ENCODE results near the gene PRICKLE1. TPM values are rescaled to one million over a fixed set of nuclear protein-coding genes. Genes with fewer than 3 reads are reported as not detected.

Gene PRICKLE1
- total RNA-seq (ENCODE audit: low replicate concordance): 15.6 and 17.4 TPM in 2 replicates

DNA sequence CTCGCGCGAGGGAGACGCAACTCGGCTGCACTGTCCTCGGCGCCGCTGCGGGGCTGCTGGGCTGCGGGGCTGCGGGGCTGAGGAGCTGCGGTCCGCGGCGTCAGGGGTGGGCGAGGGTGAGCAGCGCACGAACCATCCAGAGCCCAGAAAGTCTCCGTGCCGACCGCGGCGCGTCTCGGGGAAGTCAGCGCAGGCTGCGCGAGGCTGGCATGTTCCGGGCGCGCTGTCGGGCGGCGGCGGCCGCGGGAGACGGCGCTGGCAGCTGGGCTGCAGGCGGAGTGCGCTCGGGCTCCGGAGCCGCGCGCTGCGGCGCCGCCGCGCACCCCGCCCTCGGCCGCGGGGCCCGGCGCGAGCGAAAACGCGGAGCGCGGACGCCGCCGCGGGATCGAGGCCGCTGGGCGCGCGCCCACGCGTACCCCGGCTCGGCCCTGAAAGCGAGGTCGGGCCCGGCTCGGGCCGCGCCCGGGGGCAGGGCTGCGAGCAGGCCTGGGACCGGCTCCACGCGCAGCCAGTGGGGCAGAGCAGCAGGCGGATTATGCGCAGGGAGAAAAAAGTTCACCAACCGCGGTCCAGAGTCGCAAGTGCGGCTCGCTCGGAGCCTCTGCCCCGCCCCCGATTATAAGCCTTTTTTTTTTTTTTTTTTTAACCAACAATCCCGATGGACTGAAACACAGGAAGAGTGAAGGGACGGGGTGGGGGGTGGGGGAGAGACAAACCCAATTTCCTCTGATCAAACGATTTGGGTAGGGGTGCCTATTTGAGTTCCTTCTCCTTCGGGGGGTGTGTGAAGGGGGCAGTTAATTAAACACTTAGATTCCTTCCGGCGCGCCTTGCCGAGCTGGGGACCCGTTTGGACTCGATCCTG lies at the start of gene PRICKLE1:
Gene PRICKLE1 (minus strand): TSS at position 282 of the 865 bp plus-strand sequence. CDS start 117,230 bp downstream, outside the sequence.
- TF ChIP-seq, protein P1, sequence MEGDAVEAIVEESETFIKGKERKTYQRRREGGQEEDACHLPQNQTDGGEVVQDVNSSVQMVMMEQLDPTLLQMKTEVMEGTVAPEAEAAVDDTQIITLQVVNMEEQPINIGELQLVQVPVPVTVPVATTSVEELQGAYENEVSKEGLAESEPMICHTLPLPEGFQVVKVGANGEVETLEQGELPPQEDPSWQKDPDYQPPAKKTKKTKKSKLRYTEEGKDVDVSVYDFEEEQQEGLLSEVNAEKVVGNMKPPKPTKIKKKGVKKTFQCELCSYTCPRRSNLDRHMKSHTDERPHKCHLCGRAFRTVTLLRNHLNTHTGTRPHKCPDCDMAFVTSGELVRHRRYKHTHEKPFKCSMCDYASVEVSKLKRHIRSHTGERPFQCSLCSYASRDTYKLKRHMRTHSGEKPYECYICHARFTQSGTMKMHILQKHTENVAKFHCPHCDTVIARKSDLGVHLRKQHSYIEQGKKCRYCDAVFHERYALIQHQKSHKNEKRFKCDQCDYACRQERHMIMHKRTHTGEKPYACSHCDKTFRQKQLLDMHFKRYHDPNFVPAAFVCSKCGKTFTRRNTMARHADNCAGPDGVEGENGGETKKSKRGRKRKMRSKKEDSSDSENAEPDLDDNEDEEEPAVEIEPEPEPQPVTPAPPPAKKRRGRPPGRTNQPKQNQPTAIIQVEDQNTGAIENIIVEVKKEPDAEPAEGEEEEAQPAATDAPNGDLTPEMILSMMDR (IDR thresholded peaks at IDR 0.05; ENCODE audit: insufficient read depth, low read length): no peak
- peak; percentile 64 for DNase-seq (ENCODE audit: low read depth)
- H3K4me3 ChIP-seq (ENCODE audit: low read depth, low read length): peak within 1 kb of the TSS; percentile 86

- TF ChIP-seq, protein P1 (IDR thresholded peaks at IDR 0.05; ENCODE audit: insufficient read depth, low read length): no peak
- DNase-seq (ENCODE audit: low read depth): no peak
- no peak overlapping the region for H3K4me3 ChIP-seq (ENCODE audit: low read depth, low read length)
Observed at GRCh38 chr12:42638697-42639096, 49.2 kb upstream of the PRICKLE1 start.

DNA sequence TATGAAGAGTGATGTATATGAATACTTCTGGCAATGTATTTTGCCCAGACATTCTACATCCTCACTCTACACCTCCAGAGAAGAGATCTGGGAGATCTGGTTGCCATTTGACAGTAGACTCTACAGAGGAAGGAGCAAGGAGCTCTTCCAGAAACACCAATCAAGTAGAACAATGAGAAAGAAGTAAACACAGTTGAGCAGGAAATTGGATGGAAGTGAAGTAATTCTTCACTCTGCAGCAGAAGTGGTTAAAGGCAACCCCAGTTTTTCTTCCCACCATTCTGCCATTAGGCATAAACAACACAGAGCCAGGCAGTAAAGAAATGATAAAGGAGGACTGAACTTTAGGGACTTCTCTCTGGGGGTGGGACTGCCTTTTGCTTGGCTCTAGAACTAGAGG lies 48.5 kb upstream of the PRICKLE1 start:
- TF ChIP-seq, protein P1 (IDR thresholded peaks at IDR 0.05; ENCODE audit: insufficient read depth, low read length): no peak
- no peak for DNase-seq (ENCODE audit: low read depth)
- no peak overlapping the region for H3K4me3 ChIP-seq (ENCODE audit: low read depth, low read length)

DNA sequence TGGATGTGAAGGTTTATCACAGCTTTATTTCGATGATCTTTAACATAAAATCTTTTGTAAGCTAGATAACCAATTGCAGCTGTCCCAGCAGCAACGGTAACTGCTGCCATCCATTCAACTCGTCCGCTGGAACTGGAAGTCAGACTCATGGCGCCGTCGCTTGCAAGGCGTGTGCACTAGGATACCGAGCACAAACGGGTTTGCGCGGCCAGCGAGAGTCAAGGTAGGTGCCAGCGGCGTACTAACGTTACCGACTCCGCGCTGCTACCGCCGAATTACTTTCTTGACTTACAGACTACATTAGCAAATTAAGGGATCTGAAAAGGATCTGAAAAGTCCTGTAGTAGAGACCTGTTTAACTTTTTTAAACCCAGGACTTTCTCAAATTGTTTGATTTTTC lies 47.4 kb upstream of the PRICKLE1 start:
- no peak for DNase-seq (ENCODE audit: low read depth)
- TF ChIP-seq, protein P1 (IDR thresholded peaks at IDR 0.05; ENCODE audit: insufficient read depth, low read length): no peak

DNA sequence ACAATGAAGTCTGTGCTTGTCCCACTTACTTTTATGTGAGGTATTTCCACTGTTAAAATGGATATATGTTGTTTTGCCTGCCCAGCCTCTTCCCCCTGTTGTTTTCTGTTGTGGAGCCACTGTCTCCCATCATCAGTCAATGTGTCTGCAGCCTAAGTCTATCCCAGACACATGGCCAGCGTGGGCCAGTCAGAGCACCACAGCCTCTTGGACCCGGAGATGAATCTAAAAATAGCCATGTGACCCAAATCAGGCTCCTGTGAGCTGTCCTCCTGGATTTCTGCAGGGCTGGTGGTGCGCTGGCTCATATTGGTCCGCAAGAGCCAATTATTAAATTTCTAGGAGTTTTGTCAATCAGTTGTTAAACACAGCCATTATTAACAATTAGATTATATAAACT lies 44.0 kb upstream of the PRICKLE1 start:
- TF ChIP-seq, protein P1 (IDR thresholded peaks at IDR 0.05; ENCODE audit: insufficient read depth, low read length): no peak
- no peak overlapping the region for H3K4me3 ChIP-seq (ENCODE audit: low read depth, low read length)
- DNase-seq (ENCODE audit: low read depth): no peak

More for the DNA sequence above, 47.4 kb upstream of the PRICKLE1 start:
- no peak overlapping the region for H3K4me3 ChIP-seq (ENCODE audit: low read depth, low read length)

- peak; percentile 56 for DNase-seq (ENCODE audit: low read depth)
- TF ChIP-seq, protein P1 (IDR thresholded peaks at IDR 0.05; ENCODE audit: insufficient read depth, low read length): no peak
- no peak overlapping the region for H3K4me3 ChIP-seq (ENCODE audit: low read depth, low read length)
Observed at GRCh38 chr12:42631513-42631912, 42.0 kb upstream of the PRICKLE1 start.
